Mesendoderm (in vitro differentiated cells): ENCODE data around the gene KLF6.

ENCODE experiments used
- DNase-seq: peaks from one replicate; pipeline ENCODE4 v3.0.0; 2013
- H2AK5ac ChIP-seq: 2 replicates; pipeline ENCODE4 v1.6.1; 2013; ENCODE audit warnings: low read length, inconsistent platforms
- H2BK120ac ChIP-seq: 2 replicates; pipeline ENCODE4 v1.6.1; 2013; ENCODE audit warnings: low read depth, mild to moderate bottlenecking, low read length, moderate library complexity, mixed read lengths
- H2BK15ac ChIP-seq: replicated peaks from 2 replicates; pipeline ENCODE4 v1.6.1; 2013; ENCODE audit warnings: low read depth, mild to moderate bottlenecking, moderate library complexity
- H2BK5ac ChIP-seq: 2 replicates; pipeline ENCODE4 v1.6.1; 2013; ENCODE audit warnings: low read length, inconsistent platforms
- H3K18ac ChIP-seq: 2 replicates; pipeline ENCODE4 v1.6.1; 2013; ENCODE audit warnings: mild to moderate bottlenecking, low read length, mixed read lengths
- H3K23ac ChIP-seq: one replicate; pipeline ENCODE4 v1.6.1; 2013; ENCODE audit warnings: low read length
- H3K27ac ChIP-seq: 2 replicates; pipeline ENCODE4 v1.5.1; 2013; ENCODE audit warnings: low read depth, mild to moderate bottlenecking, inconsistent platforms, low read length, moderate library complexity
- H3K27me3 ChIP-seq: 2 replicates; pipeline ENCODE4 v1.6.1; 2013; ENCODE audit warnings: low read length, control low read depth, mild to moderate bottlenecking, inconsistent platforms; ENCODE audit not compliant: insufficient read depth, poor library complexity
- H3K36me3 ChIP-seq: 2 replicates; pipeline ENCODE4 v1.6.1; 2013; ENCODE audit warnings: low read length, inconsistent platforms; ENCODE audit not compliant: control insufficient read depth, insufficient read depth
- H3K4ac ChIP-seq: one replicate; pipeline ENCODE4 v1.6.1; 2013; ENCODE audit warnings: low read depth, mild to moderate bottlenecking, low read length, moderate library complexity
- H3K4me1 ChIP-seq: 2 replicates; pipeline ENCODE4 v1.6.1; 2013; ENCODE audit warnings: low read depth, low read length, inconsistent platforms; ENCODE audit not compliant: control insufficient read depth
- H3K4me2 ChIP-seq: 2 replicates; pipeline ENCODE4 v1.6.1; 2013; ENCODE audit warnings: low read length
- H3K4me3 ChIP-seq: 2 replicates; pipeline ENCODE4 v1.5.1; 2013; ENCODE audit warnings: mild to moderate bottlenecking, low read length
- H3K56ac ChIP-seq: one replicate; pipeline ENCODE4 v1.6.1; 2013; ENCODE audit warnings: low read length
- H3K79me1 ChIP-seq: 2 replicates; pipeline ENCODE4 v1.6.1; 2013; ENCODE audit warnings: low read length, inconsistent platforms
- H3K79me2 ChIP-seq: 2 replicates; pipeline ENCODE4 v1.6.1; 2013; ENCODE audit warnings: mild to moderate bottlenecking, low read length; ENCODE audit not compliant: control insufficient read depth, insufficient read depth
- H3K9ac ChIP-seq: 2 replicates; pipeline ENCODE4 v1.6.1; 2013; ENCODE audit warnings: low read length, inconsistent platforms
- H4K5ac ChIP-seq: one replicate; pipeline ENCODE4 v1.6.1; 2013; ENCODE audit warnings: low read length
- H4K8ac ChIP-seq: one replicate; pipeline ENCODE4 v1.6.1; 2013; ENCODE audit warnings: low read depth, mild to moderate bottlenecking, control low read depth, low read length, moderate library complexity
- WGBS: extraction: QIAGEN DNeasy Blood & Tissue Kit; methylation state at CpG from one replicate; pipeline ENCODE4 v1.1.7; 2013; ENCODE audit warnings: low lambda C conversion rate, missing lambda C conversion rate; ENCODE audit not compliant: insufficient coverage; ENCODE audit errors: extremely low coverage; 5-methylcytosine and 5-hydroxymethylcytosine counted together

The KLF6 gene

DNA sequence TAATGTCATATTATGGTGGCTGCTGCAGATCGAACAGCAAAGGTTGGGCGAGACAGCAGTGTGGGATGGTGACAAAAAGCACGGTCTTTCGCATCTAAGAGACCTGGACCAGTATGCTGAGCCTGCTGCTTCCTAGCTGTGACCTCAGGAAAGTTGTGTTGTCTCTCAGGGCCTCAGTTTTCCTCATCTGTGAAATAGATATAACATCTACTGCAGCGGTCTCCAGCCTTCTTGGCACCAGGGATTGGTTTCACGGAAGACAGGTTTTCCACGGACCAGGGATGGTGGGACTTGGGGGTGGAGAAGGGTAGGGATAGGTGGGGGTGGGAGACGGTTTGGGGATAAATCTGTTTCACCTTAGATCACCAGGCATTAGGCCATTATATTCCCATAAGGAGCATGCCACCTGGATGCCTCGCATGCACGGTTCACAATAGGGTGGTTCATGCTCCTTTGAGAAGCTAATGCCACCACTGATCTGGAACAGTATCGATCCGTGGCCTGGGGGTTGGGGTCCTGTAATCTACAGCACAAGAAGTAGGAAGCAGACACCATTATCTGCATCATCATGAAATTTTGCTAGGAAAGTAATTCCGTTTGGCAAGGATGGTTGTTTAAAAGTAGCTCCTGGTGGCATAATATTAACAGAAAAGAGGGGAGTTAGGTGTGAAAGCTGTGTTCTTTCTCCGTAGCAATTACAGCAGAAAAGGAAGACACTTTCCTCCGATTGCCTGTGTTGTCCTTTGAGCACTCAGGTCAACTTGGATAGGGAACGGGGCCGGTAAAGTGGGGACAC is 10.8 kb downstream of the KLF6 start:
- H3K56ac ChIP-seq: no peak overlapping the region

DNA sequence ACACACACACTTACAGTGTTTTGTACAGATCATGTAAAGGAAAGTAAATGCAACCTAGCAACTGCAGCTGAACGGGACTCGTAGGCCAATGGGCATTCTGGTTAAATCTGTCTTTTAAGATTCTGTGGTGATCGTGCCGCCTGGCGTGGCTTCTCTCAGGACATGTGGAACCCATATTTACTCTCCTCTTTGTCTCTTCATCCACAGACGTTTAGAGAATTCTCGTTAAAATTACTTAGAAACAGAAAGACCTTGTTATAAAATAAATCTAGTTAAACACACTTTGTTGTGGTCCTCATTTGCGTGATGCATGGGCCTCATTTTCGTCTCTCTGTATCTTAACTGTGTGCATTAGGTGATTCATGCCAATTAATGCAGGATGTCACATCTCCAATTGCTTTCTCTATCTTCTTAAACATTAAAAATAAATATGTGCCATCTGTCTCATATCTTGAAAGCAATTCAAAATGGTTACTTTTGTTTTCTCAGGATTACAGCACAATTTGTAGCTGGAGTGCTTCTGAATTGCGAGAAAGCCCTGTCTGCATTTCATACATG is 11.5 kb downstream of the KLF6 start:
- Histone ChIP-seq H3K56ac (no peak overlapping the region), H4K5ac (no peak overlapping the region), H2BK120ac (no peak overlapping the region), H3K9ac (no peak overlapping the region), H3K27ac (no peak overlapping the region), H3K4me1 (peaks cover 1% of the 10 kb centered on the region), H3K18ac (no peak overlapping the region), H3K79me2 (peaks cover 5% of the 10 kb centered on the region), H3K27me3 (no peaks in the 10 kb centered on the region), H2AK5ac (no peak overlapping the region), H3K36me3 (peaks cover 9% of the 10 kb centered on the region), H2BK15ac (no peak overlapping the region), H3K23ac (no peak overlapping the region), H3K79me1 (peaks cover 3% of the 10 kb centered on the region), H3K4ac (no peak overlapping the region), H3K4me2 (no peak overlapping the region), H3K4me3 (no peak overlapping the region), H4K8ac (no peak overlapping the region), H2BK5ac (no peak overlapping the region)
- DNase-seq: peak; percentile 22
- no CpG with 5 or more reads among the region's 10 CpGs for WGBS

More for the DNA sequence above, 10.8 kb downstream of the KLF6 start:
- no peak overlapping the region for H4K5ac ChIP-seq
- H3K18ac ChIP-seq: no peak overlapping the region
- H3K79me2 ChIP-seq: peaks cover 11% of the 10 kb centered on the region
- H3K9ac ChIP-seq: no peak overlapping the region
- no peak overlapping the region for H3K4me2 ChIP-seq
- no peak overlapping the region for H3K4me3 ChIP-seq
- H3K27me3 ChIP-seq: no peaks in the 10 kb centered on the region
- WGBS: no CpG with 5 or more reads among the region's 17 CpGs
- DNase-seq: peak; percentile 38
- no peak overlapping the region for H3K23ac ChIP-seq
- H2BK15ac ChIP-seq: no peak overlapping the region
- peaks cover 12% of the 10 kb centered on the region for H3K36me3 ChIP-seq
- H3K27ac ChIP-seq: no peak overlapping the region
- H2BK5ac ChIP-seq: no peak overlapping the region
- H4K8ac ChIP-seq: no peak overlapping the region
- no peak overlapping the region for H3K4ac ChIP-seq
- peaks cover 8% of the 10 kb centered on the region for H3K79me1 ChIP-seq
- H3K4me1 ChIP-seq: peaks cover 1% of the 10 kb centered on the region
- H2AK5ac ChIP-seq: no peak overlapping the region
- H2BK120ac ChIP-seq: no peak overlapping the region

DNA sequence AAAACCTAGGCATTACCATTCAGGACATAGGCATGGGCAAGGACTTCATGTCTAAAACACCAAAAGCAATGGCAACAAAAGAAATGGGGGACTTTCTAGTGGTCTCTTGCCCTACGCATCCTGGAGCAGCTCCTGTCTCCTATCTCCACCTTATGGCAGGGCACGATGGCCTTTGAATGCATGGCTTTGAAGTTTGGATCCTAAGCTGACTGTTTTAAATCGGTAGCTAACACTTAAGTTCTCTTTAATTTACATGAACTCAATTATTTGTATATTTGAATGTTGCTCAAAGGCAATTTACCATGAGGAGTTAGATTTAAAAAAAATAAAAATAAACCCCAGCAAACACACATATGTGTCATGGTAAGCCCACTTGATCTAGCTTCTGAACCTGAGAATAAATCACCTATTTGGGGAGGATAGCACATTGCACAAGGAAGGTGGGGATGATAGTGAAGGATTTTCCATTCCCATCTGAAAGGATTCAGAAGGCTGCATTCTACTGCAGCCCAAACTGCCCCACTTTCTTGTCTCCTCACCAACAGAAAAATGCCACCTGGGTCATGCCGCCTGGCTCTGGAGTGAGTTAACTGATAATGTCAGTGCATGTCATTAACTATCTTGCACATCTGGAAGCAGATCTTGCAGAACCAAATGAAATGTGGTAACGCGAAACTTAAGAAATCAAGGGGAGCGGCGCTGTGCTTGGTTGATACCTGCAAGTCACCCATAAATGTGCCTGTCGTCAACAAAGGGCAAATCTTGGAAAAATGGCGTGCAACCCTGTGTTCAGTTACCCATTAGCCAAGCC is 12.4 kb downstream of the KLF6 start:
- WGBS: no CpG with 5 or more reads among the region's 10 CpGs
- Histone ChIP-seq H3K36me3 (peaks cover 8% of the 10 kb centered on the region), H3K4ac (no peak overlapping the region), H2AK5ac (no peak overlapping the region), H3K4me3 (no peak overlapping the region), H2BK120ac (no peak overlapping the region), H3K9ac (no peak overlapping the region), H4K5ac (no peak overlapping the region), H3K4me2 (no peak overlapping the region), H3K79me2 (no peaks in the 10 kb centered on the region), H3K23ac (no peak overlapping the region), H3K27me3 (no peaks in the 10 kb centered on the region), H3K27ac (no peak overlapping the region), H4K8ac (no peak overlapping the region), H3K79me1 (peaks cover 3% of the 10 kb centered on the region), H3K56ac (peak overlapping the region; percentile 46), H2BK15ac (no peak overlapping the region), H3K4me1 (peaks cover 1% of the 10 kb centered on the region), H3K18ac (no peak overlapping the region), H2BK5ac (no peak overlapping the region)
- DNase-seq: peak; percentile 36

DNA sequence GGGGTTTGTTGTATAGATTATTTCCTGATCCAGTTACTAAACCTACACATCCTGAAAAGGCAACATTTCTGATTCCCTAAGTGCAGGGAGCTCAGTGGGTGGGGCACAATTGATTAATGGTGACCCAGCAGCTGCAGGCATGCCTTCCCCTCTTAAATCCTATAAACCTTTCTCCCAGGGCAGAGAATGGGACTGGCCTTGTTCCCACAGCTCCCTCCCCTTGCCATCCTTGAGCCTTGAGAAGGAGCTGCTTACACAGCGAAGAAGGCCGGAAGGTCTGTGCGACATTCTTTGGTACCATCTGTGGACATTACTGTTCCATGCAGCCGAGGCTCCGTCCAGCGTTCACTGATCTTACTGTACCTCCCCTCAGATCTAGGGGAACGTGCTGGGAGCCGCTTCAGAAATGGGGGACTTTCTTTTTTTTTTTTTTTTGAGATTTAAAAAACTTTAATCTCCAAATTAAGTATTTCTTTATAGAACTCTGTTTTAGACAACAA is 14.3 kb downstream of the KLF6 start:
- Histone ChIP-seq H2BK5ac (no peak overlapping the region), H3K79me1 (no peaks in the 10 kb centered on the region), H3K79me2 (no peaks in the 10 kb centered on the region), H2BK15ac (no peak overlapping the region), H3K4me2 (no peak overlapping the region), H3K4me3 (no peak overlapping the region), H3K56ac (no peak overlapping the region), H3K36me3 (no peaks in the 10 kb centered on the region), H3K23ac (no peak overlapping the region), H3K4ac (no peak overlapping the region), H3K9ac (no peak overlapping the region), H4K5ac (no peak overlapping the region), H4K8ac (no peak overlapping the region), H3K27me3 (no peaks in the 10 kb centered on the region), H2AK5ac (no peak overlapping the region), H2BK120ac (no peak overlapping the region), H3K4me1 (no peaks in the 10 kb centered on the region), H3K27ac (no peak overlapping the region), H3K18ac (no peak overlapping the region)
- DNase-seq: peak; percentile 23
- WGBS: no CpG with 5 or more reads among the region's 8 CpGs

DNA sequence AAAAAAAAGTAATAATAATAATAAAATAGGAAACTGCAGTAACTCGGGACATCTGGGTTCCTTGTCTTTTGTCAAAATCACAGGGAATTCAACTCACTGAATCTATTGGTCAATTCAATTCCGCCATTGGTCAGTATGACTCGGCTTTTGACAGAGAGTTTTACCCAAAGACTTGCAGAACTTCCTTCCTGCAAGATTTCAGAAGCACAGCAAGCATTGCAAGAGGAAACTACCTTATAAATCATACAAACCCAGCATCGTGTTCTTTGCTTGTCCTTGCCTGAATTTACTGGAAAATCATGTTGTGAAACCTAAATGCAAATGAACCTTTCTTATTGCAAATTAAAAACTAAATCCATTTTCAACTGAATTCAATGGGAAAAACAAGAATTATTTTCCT is 15.5 kb downstream of the KLF6 start:
- Histone ChIP-seq H3K18ac (no peak overlapping the region), H2BK120ac (no peak overlapping the region), H3K79me1 (no peaks in the 10 kb centered on the region), H3K56ac (no peak overlapping the region), H2BK15ac (no peak overlapping the region), H3K27ac (no peak overlapping the region), H3K4me3 (no peak overlapping the region), H2BK5ac (no peak overlapping the region), H3K27me3 (no peaks in the 10 kb centered on the region), H2AK5ac (no peak overlapping the region), H4K8ac (no peak overlapping the region), H3K4me1 (no peaks in the 10 kb centered on the region), H3K23ac (no peak overlapping the region), H3K4me2 (no peak overlapping the region), H3K9ac (no peak overlapping the region), H4K5ac (no peak overlapping the region), H3K79me2 (no peaks in the 10 kb centered on the region), H3K36me3 (no peaks in the 10 kb centered on the region), H3K4ac (no peak overlapping the region)
- WGBS: no CpG with 5 or more reads among the region's 4 CpGs
- DNase-seq: no peak
